ENCODE data around the gene PLAU.
"Not testable (repeated sequence)": the region's sequence is repeated elsewhere in the genome, so short reads cannot be mapped to it uniquely, and the experiment has no call there.

PLAU gene

GRCh38 chr10:73956476-73957359, 45.8 kb downstream of the PLAU start:
- DNase-seq, result peak; percentile 68

- no peak for DNase-seq
These were observed 48.7 kb downstream of the PLAU start for GRCh38 chr10:73959484-73960243.

- no peak for DNase-seq
These were observed 51.5 kb downstream of the PLAU start for GRCh38 chr10:73962386-73962785.

- not testable (repeated sequence) for DNase-seq
These were observed 52.6 kb downstream of the PLAU start for GRCh38 chr10:73963533-73963932.

- DNase-seq, result no peak
These were observed 53.8 kb downstream of the PLAU start for GRCh38 chr10:73964743-73965142.

- DNase-seq, result not testable (repeated sequence)
These were observed 54.4 kb downstream of the PLAU start for GRCh38 chr10:73965267-73965889.

GRCh38 chr10:73965890-73966768, 55.2 kb downstream of the PLAU start:
- no peak for DNase-seq

- no peak for DNase-seq
These were observed 56.1 kb downstream of the PLAU start for GRCh38 chr10:73967022-73967429.
